GM21381 (cell line): ENCODE measurements around the gene BBS5.
"Not testable (repeated sequence)": the region's sequence is repeated elsewhere in the genome, so short reads cannot be mapped to it uniquely, and the experiment has no call there.

Source experiments
- ATAC-seq: cut with Tn5 transposase; IDR thresholded peaks from one replicate; pipeline ENCODE4 v1.9.1; 2021; ENCODE audit warnings: mild to moderate bottlenecking, moderate library complexity; ENCODE audit not compliant: unreplicated experiment

BBS5 gene

DNA sequence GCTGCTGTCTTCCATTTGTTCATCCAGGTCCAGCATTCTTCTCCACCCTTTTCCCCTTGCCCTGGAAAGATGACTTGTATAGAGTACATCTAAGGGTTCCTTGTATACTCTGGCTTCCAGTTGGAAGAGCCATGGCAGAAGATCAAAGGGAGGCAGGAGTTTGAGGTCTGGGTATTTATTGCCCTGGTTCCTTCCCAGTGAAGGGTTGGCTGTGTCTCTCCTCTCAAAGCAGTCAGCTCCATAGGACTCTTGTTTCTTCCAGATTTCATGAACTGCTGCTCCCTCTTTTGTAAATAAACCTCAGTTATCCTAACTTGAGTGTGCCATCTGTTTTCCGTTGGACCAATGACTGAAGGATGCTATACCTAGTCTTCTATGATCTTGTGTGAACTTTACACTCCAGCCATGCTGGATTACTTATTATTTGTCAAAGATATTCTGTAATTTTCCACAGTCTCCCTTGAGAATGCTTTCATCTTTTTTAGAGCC is 6.4 kb downstream of the BBS5 start:
- no peak for ATAC-seq

DNA sequence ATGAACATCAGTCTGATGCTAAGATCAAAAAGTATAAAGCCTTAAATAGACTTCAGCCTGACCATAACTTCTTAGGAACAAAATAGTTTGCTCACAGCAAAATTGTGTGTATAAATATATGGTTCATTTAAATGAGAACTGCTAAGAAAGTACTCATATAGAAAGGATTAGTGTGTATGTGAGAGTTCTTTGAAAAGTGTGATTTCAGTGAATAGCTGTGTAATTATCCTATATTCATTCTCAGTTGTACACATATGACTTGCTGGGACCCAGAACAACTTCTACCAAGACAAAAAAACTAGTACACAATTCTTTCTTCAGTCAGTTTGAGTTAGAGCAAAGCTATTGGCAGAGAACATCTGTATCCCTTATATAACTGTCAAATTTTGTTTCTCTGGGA is 7.2 kb downstream of the BBS5 start:
- no peak for ATAC-seq

DNA sequence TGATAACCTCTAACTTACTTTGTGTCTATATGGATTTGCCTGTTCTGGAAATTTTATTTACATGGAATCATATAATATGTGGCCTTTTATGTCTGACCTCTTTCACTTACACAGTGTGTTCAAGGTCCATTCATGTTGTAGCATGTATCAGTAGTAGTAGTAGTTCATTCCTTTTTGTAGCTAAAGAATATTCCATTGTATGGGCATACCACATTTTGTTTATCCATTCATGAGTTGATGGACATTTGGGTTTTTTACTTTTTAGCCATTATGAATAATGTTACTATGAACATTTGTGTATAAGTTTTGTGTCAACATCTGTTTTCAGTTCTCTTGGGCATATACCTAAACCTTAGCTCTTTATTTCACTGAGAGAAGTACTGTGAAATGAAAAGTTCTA is 11.5 kb downstream of the BBS5 start:
- no peak for ATAC-seq

DNA sequence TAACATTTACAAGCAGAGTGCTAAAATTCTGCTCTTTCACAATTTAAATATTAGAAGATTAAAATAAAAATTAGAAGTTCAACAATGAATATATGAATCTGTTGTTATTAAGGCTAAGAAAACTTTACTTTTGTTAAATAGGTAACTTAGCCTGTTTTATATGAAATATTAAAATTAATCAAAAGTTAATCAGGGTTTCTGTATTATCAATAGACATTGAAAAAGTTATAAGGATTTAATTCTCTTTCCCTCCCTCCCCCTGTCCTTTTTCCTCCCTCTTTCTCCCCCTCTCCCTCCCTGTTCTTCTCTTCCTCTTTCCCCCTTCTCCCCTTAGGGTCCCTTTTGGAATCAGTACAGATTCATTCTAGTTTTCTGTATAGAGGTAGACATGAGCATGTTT is 12.1 kb downstream of the BBS5 start:
- ATAC-seq, result no peak

DNA sequence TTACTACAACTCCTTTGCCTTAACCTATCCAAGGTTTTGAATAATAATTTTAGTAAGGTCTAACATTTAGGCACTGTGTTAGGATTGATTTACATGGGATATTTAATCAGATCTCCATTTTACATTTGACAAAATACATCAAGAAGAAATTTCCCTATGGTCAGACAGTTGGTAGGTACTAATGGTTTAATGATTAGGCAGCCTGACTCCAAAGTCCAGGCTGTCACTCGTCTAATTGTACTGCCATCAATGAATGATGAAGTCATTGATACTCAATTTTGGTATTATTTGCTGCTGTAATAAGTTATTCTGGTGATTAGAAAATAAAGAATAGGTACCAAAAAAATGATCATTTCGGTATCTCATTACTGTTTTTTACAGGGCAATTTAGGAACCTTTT is 14.1 kb downstream of the BBS5 start:
- ATAC-seq, result no peak

DNA sequence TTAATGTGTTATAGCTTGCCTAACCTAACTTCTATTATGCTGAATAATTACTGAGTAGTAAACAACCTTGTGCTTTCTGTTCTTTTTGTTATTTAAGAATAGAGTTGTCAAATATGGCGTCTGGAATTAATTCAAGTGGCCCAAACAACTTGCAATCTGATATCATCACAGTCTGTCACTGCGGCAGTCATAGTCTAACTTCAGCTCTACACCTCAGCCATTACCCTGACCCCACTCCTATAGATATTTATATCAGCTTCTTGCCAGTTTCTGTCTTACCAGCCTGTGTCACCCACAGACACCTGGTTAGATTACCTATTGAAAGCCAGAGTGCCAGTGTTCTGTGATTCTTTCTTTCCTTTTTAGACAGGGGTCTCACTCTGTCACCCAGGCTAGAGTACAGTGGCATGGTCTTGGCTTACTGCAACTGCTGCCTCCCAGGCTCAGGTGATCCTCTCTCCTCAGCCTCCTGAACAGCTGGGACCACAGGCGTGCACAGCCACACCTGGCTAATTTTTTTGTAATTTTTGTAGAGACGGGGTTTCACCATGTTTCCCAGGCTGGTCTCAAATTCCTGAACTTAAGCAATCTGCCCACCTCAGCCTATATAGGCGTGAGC is 16.1 kb downstream of the BBS5 start:
- ATAC-seq, result no peak

DNA sequence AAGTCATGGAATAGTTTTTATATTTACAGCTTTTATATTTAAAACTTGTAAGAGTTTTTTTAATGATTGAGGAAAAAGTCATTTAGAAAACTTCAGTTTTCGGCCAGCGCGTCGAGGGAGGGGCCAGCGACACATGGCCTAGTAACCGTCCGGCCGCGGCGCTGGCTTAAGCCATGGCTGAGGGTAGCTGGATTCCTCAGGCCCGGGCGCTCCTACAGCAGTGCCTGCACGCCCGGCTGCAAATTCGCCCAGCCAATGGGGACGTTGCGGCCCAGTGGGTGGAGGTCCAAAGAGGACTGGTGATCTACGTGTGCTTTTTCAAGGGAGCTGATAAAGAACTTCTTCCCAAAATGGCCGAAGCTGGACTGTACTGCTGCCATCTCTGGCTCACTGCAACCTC is 25.4 kb downstream of the BBS5 start:
- no peak for ATAC-seq

DNA sequence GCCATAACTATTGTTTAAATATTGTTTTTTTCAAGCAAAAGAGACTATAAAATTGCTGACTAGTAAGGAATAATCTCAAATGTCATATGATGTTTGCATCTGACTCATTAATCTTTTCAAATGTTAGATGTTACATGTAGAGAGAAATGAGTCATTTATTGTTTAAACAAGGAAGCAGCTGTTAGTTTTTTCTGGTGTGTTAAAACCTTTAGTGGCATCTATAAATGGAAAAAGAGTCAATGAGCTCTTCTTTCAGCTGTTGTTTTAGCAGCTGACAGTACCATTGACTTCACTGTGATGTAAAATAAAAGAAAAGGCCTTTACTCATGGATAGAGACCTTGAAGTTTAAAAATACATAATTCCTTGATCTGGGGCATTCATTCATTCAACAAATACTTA is 28.4 kb downstream of the BBS5 start:
- ATAC-seq, result no peak

DNA sequence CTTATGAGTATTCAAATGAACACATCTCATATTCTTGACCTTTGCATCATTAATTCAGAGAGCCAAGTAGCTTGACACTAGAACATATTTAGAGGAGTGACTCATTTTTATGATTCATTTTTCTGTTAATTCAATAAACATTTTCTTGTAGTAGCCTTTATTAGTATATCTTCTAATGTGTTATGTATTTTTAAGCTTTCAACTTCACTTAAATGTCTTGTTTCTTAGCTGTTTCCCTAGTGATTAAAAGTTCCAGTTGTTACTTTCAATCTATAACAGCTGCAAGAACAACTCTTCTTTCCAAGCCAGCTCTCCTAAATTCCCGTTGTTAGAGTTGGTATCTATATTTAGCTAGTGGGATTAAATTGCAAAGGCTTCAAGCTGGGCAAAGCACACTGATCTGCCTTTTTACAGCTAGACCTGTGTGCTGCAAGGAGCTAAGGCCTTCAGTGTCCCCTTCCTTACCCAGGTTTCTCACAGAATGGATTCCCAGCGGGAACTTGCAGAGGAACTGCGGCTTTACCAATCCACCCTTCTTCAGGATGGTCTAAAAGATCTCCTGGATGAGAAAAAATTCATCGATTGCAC is 30.1 kb downstream of the BBS5 start, which contains the start of gene KLHL41:
KLHL41 (plus strand) TSS at position 405 of the 588 bp plus-strand sequence; CDS start at position 482, 77 bp downstream.
- ATAC-seq, result no peak

DNA sequence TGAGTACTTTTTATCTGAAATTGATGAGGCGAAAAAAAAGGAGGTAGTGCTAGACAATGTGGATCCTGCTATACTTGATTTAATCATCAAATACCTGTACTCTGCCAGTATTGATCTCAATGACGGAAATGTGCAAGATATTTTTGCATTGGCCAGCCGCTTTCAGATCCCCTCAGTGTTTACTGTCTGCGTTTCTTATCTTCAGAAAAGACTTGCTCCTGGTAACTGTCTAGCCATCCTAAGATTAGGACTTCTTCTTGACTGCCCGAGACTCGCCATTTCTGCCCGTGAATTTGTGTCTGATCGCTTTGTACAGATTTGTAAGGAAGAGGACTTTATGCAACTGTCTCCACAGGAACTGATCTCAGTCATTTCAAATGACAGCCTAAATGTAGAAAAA is 30.7 kb downstream of the BBS5 start:
- no peak for ATAC-seq

DNA sequence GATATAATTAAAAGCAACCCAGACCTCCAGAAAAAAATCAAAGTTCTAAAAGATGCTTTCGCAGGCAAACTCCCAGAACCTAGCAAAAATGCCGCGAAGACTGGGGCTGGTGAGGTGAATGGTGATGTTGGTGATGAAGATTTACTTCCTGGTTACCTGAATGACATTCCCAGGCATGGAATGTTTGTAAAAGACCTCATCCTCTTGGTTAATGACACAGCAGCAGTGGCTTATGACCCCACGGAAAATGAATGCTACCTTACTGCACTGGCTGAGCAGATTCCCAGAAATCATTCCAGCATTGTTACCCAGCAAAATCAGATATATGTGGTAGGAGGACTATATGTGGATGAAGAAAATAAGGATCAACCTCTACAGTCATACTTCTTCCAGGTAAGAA is 31.2 kb downstream of the BBS5 start:
- no peak for ATAC-seq

DNA sequence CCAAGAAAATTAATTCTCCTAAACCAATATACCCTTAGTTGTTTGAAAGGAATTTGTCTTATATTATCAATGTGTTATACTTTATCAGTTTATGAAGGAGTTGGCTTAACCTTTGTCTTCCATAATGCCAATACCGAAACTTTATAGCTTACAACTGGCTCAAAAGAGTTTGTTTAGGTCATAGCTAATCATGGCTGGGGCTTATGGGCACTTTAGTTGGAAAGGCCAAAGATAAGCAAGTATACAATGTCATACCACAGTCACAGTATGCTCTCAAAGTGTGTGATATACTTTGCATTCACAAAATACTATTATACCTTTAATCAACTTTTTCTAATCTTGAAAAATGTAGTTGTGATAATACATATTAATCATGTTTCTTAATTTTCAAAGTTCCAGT is 32.5 kb downstream of the BBS5 start:
- ATAC-seq, result no peak

DNA sequence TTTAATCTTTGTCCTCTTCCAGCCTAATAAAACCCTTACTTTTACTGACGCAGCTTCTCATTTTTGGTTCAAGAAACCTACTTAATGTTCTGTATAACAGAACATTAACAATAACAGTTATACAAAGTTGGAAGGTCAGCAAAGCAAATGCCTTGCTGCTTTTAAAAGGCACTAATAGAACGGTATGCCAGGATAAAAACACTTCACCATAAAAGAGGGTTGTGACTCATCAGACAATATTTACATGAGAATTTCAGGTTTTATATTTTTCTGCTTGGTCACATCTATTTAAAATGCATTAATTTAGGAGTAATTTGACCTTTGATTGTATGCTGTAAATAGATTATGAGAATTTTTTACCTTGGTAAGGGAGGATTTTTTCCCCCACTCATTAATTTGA is 33.2 kb downstream of the BBS5 start:
- no peak for ATAC-seq

DNA sequence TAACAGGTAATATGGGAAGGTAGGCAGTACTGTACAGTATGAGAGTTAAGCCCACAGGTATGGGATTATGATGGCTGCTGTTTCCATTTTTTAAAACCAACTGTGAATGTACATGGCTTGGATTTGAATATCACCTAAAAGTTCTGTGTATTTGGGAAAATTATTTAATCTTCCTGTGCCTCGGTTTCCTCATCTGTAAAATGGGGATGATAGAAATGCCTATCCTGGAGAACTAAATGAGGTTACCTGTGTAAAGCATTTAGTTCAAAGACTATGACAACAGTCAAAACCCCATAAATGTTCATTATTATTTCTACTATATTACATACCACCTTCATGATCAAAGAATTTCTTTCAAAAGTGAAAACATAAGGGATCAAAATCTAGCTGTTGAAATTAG is 33.8 kb downstream of the BBS5 start:
- ATAC-seq, result no peak

DNA sequence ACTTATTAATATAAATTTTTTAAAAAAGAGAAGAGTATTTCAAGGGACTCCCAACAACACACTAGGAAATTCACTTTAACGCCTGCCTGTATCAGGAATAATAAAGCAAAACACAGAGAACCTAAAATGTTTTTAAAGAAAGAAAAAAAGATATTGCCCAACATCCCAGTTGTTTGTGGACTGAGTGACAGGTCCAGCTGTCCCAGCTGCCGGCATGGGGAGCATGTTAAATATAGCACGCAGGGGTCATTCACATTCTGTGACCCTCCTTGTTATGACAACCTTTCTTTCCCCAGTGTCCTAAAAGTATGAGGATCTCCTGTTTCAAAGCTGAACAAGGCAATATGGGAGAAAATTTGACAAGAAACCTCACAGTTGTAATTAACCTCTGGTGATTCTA is 34.6 kb downstream of the BBS5 start:
- ATAC-seq, result no peak

DNA sequence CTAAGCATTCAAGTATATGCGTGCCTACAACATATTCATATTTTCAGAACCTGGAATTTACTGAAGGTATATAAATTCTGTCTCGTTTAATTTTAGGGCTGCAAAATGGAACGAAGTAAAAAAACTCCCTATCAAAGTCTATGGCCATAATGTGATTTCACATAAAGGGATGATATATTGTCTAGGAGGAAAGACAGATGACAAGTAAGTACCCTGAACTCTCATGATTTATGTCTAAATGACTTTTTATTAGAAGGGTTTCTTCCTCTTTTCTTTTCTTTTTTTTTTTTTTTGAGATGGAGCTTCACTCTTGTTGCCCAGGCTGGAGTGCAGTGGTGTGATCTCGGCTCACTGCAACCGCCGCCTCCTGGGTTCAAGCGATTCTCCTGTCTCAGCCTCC is 35.5 kb downstream of the BBS5 start:
- ATAC-seq, result not testable (repeated sequence)

DNA sequence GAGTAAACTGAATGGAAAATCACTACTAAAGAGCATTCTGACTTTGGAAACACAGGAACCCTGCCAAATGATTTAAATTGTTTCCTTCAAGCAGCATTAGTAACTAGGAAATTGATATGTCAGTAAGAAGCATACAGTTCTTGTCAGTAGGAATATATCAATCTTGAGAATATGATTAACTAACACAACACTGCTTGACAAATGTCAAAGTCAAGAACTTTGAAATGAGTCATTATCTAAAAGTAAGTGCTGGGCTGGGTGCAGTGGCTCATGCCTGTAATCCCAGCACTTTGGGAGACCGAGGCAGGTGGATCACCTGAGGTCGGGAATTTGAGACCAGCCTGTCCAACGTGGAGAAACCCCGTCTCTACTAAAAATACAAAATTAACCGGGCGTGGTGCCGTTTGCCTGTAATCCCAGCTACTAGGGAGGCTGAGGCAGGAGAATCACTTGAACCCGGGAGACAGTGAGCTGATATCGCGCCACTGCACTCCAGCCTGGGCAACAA is 37.2 kb downstream of the BBS5 start:
- ATAC-seq, result not testable (repeated sequence)

DNA sequence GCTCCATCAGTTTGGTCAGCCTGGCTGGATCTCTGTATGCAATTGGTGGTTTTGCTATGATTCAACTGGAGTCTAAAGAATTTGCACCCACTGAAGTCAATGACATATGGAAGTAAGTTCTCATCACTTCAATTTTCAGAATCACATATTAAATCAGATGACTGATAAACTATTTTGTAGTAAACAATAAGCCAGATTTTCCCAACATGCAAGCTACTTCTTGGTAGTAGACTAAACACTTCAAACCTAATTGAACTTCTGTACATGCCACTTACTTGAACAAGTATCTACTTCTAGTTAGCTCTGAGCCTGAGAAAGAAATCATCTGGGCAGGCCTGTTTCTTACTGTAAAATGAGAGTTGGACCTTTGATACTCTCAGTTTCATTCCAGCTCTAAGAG is 41.6 kb downstream of the BBS5 start:
- no peak for ATAC-seq

DNA sequence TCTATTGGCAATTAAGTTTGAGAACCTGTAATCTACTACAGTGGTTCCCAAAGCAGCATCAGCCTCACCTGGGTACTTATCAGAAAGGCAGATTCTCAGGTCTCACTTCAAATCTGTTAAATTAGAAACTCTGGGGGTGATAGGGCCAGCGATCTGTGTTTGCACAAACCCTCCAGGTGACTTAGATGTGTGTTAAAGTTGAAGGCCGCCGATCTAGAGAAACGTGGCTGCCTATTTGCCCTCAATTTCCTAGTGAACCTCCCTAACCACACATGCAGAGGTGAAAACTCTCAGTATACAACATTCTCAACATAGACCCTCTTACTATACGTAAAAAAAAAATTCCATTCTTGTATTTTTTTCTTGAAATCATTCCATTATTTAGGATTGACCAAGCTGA is 44.4 kb downstream of the BBS5 start:
- ATAC-seq, result no peak

DNA sequence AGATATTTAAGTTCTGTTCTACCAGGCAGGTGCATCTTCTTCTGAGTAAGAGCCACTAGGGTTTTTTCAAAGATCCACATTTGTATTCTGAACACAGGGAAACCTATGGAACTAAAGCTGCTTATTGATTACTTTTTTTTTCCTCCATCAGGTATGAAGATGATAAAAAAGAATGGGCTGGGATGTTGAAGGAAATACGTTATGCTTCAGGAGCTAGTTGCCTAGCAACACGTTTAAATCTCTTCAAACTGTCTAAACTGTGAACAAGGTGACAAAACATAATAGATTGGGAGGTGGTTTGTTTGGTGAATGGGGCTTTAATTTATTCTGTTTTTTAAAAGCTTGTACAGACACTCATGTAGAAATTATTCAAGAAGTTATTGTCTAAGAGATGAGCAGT is 46.1 kb downstream of the BBS5 start:
- ATAC-seq, result no peak

DNA sequence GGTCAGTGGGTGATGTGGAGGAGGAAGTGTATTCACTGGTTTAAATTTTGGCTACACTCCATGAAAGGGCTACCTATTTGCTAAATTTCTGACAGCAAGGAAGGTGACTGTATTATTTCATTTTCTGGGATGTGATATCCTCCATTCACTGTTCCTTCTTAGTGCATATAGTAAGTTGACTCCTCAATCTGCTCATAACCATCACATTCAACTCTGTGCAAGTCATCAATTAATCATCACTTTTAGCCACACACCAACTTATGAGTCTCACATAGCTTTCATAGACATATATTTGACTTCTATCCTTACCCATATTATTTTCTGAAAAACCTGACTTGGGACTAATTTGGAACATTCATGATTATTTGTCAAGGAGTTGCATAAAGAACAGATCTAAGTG is 47.2 kb downstream of the BBS5 start:
- ATAC-seq, result no peak

DNA sequence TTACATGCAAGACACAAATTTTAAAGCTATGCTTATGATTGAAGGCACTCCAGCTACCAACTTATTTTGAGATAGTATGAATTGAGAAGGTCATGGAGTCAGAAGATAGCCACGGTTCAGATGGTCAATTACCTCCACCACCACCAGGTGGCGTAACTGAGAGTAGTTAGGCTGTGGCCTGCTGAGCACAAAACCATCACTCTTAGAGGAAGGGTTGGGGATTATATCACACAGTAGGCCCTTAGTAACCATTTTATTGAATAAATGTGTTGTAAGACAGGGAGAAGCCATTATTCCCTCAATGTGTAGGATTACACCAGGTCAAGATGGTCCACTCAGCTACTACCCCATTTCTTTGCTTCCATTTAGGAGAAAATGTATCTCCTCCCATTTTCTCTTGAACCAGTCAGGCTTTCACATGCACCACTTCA is 49.0 kb downstream of the BBS5 start:
- peak; percentile 84 for ATAC-seq

DNA sequence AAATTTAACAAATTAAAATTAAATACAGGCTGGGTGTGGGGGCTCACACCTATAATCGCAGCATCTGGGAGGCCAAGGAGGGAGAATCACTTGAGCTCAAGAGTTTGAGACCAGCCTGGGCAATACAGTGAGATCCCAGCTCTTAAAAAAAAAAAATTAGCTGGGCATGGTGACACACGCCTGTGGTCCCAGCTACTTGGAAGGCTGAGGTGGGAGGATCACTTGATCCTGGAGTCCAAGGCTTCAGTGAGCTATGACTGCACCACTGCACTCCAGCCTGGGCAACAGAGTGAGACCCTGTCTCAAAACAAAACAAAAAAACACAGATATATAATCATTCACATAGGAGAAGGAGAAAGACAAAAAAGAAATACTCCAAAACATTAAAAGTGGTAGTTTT is 60.2 kb downstream of the BBS5 start:
- ATAC-seq, result not testable (repeated sequence)
